ENCODE data around the gene TRIM66.

DNA sequence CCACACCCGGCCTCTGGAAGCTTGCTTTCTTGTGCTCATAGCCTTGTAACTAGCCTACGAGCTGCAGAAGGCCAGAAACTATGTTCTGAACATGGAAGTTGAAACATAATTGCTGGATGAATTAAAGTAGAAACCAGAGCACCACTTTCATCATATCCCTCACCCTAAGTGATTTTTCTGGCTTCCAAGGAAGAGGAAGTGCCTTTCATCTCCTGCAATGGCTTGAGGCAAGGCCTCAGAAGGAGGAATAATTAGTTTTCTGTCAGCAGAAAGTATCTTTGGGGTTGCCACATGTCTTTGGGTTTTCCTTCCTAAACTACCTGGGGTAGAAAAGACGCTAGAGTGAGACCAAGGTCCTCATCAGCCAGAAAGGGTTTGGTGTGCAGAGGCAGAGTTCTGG lies 14.6 kb upstream of the TRIM66 start:
- TF ChIP-seq POLR2A (IDR thresholded peaks at IDR 0.05; ENCODE audit: low read length) (no peak), GATA1 (IDR thresholded peaks at IDR 0.05; ENCODE audit: low read depth, low read length) (no peak)
